GM18858 (cell line): ENCODE data around the gene PTPRH.
"Not testable (repeated sequence)": the region's sequence is repeated elsewhere in the genome, so short reads cannot be mapped to it uniquely, and the experiment has no call there.

Experiments
- ATAC-seq: cut with Tn5 transposase; IDR thresholded peaks from one replicate; pipeline ENCODE4 v1.9.1; 2021; ENCODE audit not compliant: unreplicated experiment

Gene PTPRH

GRCh38 chr19:55160128-55160985 lies 48.9 kb downstream of the PTPRH start:
- no peak for ATAC-seq

GRCh38 chr19:55158848-55159749 lies 50.2 kb downstream of the PTPRH start:
- ATAC-seq, result no peak

GRCh38 chr19:55158423-55158822 lies 50.9 kb downstream of the PTPRH start:
- ATAC-seq, result no peak

GRCh38 chr19:55157064-55157908 lies 52.0 kb downstream of the PTPRH start, which contains the start of gene TNNI3:
Gene TNNI3 (minus strand): TSS chr19:55157732. CDS start chr19:55157589, 143 bp downstream.
- ATAC-seq, result no peak

- ATAC-seq, result no peak
Measured at GRCh38 chr19:55156202-55157063, 52.9 kb downstream of the PTPRH start.

- ATAC-seq, result not testable (repeated sequence)
Measured at GRCh38 chr19:55155784-55156183, 53.5 kb downstream of the PTPRH start.

- no peak for ATAC-seq
Measured at GRCh38 chr19:55153652-55154264, 55.5 kb downstream of the PTPRH start.

- ATAC-seq, result no peak
Measured at GRCh38 chr19:55152017-55152416, 57.3 kb downstream of the PTPRH start.

- ATAC-seq, result no peak
Measured at GRCh38 chr19:55149078-55150003, 60.0 kb downstream of the PTPRH start, which contains the start of gene TNNT1. Gene TNNT1 (minus strand): TSS chr19:55149206. CDS start chr19:55147157, 2,049 bp downstream.

GRCh38 chr19:55147545-55148251 lies 61.6 kb downstream of the PTPRH start:
- ATAC-seq, result no peak

- ATAC-seq, result no peak
Measured at GRCh38 chr19:55146705-55147273, 62.5 kb downstream of the PTPRH start.

- no peak for ATAC-seq
Measured at GRCh38 chr19:55146078-55146704, 63.1 kb downstream of the PTPRH start.

GRCh38 chr19:55145232-55145631 lies 64.1 kb downstream of the PTPRH start:
- no peak for ATAC-seq

- ATAC-seq, result no peak
Measured at GRCh38 chr19:55141696-55142095, 67.6 kb downstream of the PTPRH start.

GRCh38 chr19:55137915-55138314 lies 71.4 kb downstream of the PTPRH start:
- ATAC-seq, result no peak

- ATAC-seq, result no peak
Measured at GRCh38 chr19:55136399-55137102, 72.8 kb downstream of the PTPRH start.
